ENCODE measurements around the gene MEG3. TPM values are rescaled to one million over a fixed set of nuclear protein-coding genes. Genes with fewer than 3 reads are reported as not detected.

Gene MEG3
- total and polyA plus RNA-seq, 2 experiments from 2014 or later: not detected

GRCh38 chr14:100779691-100780080 lies 46.2 kb upstream of the MEG3 start (continued):
- TF ChIP-seq CTCF (conservative IDR thresholded peaks at IDR 0.05; ENCODE audit: low read depth in 2 of 2) (no peak), ZNF331 (CRISPR knock-in tag; IDR thresholded peaks at IDR 0.05; ENCODE audit: low read depth) (no peak), STAT1 (IDR thresholded peaks at IDR 0.05; ENCODE audit: unreplicated experiment) (no peak), JUNB (IDR thresholded peaks at IDR 0.05; ENCODE audit: unreplicated experiment) (no peak), EZH2phosphoT487 (IDR thresholded peaks at IDR 0.05; ENCODE audit: unreplicated experiment) (no peak)
- TF ChIP-seq, protein P1, sequence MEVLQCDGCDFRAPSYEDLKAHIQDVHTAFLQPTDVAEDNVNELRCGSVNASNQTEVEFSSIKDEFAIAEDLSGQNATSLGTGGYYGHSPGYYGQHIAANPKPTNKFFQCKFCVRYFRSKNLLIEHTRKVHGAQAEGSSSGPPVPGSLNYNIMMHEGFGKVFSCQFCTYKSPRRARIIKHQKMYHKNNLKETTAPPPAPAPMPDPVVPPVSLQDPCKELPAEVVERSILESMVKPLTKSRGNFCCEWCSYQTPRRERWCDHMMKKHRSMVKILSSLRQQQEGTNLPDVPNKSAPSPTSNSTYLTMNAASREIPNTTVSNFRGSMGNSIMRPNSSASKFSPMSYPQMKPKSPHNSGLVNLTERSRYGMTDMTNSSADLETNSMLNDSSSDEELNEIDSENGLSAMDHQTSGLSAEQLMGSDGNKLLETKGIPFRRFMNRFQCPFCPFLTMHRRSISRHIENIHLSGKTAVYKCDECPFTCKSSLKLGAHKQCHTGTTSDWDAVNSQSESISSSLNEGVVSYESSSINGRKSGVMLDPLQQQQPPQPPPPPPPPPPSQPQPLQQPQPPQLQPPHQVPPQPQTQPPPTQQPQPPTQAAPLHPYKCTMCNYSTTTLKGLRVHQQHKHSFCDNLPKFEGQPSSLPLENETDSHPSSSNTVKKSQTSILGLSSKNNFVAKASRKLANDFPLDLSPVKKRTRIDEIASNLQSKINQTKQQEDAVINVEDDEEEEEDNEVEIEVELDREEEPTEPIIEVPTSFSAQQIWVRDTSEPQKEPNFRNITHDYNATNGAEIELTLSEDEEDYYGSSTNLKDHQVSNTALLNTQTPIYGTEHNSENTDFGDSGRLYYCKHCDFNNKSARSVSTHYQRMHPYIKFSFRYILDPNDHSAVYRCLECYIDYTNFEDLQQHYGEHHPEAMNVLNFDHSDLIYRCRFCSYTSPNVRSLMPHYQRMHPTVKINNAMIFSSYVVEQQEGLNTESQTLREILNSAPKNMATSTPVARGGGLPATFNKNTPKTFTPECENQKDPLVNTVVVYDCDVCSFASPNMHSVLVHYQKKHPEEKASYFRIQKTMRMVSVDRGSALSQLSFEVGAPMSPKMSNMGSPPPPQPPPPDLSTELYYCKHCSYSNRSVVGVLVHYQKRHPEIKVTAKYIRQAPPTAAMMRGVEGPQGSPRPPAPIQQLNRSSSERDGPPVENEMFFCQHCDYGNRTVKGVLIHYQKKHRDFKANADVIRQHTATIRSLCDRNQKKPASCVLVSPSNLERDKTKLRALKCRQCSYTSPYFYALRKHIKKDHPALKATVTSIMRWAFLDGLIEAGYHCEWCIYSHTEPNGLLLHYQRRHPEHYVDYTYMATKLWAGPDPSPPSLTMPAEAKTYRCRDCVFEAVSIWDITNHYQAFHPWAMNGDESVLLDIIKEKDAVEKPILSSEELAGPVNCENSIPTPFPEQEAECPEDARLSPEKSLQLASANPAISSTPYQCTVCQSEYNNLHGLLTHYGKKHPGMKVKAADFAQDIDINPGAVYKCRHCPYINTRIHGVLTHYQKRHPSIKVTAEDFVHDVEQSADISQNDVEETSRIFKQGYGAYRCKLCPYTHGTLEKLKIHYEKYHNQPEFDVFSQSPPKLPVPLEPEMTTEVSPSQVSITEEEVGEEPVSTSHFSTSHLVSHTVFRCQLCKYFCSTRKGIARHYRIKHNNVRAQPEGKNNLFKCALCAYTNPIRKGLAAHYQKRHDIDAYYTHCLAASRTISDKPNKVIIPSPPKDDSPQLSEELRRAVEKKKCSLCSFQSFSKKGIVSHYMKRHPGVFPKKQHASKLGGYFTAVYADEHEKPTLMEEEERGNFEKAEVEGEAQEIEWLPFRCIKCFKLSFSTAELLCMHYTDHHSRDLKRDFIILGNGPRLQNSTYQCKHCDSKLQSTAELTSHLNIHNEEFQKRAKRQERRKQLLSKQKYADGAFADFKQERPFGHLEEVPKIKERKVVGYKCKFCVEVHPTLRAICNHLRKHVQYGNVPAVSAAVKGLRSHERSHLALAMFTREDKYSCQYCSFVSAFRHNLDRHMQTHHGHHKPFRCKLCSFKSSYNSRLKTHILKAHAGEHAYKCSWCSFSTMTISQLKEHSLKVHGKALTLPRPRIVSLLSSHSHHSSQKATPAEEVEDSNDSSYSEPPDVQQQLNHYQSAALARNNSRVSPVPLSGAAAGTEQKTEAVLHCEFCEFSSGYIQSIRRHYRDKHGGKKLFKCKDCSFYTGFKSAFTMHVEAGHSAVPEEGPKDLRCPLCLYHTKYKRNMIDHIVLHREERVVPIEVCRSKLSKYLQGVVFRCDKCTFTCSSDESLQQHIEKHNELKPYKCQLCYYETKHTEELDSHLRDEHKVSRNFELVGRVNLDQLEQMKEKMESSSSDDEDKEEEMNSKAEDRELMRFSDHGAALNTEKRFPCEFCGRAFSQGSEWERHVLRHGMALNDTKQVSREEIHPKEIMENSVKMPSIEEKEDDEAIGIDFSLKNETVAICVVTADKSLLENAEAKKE (CRISPR knock-in tag; IDR thresholded peaks at IDR 0.05): no peak

DNA sequence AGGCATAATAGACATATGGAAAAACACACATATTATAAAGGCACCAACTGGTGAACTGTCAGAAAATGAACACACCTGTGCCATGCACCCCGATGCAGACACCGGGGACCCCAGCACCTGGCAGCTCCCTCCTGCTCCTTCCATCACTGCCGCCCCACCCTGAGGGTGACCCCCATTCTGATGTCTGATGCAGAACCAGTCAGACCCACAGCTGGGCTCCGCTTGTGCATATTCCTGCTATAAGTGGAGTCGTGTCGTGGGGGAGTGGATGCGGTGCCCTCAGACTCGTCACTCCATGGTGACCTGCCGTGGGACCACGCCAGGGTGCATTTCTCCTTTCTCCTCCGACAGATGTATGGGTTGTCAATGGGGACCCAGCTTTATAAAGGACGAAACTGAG lies 45.7 kb upstream of the MEG3 start:
- Mint-ChIP-seq H3K36me3 (ENCODE audit: low read depth) (no peaks in the 10 kb centered on the region), H3K27ac (no peak overlapping the region; the same call in 1 of the 2 replicates), H3K4me1 (no peaks in the 10 kb centered on the region), H3K9me3 (no peaks in the 10 kb centered on the region; the same call in 2 of the 3 replicates), H3K4me3 (no peak overlapping the region), H3K27me3 (ENCODE audit: insufficient read depth, low read depth, poor library complexity) (peaks cover 17% of the 10 kb centered on the region)
- H3K4me3 ChIP-seq: no peak overlapping the region
- no peak overlapping the region for H3K27ac ChIP-seq (ENCODE audit: low read depth)
- no peaks in the 10 kb centered on the region for H4K20me1 ChIP-seq (replicated peaks; ENCODE audit: insufficient read depth)
- no peaks in the 10 kb centered on the region for H3K36me3 ChIP-seq (ENCODE audit: insufficient read depth)
- no peak overlapping the region for H2AFZ ChIP-seq
- H3K9me2 ChIP-seq (ENCODE audit: insufficient read depth): no peaks in the 10 kb centered on the region
- no peak for DNase-seq (ENCODE audit: low spot score)
- H3K79me2 ChIP-seq (replicated peaks; ENCODE audit: insufficient read depth): no peaks in the 10 kb centered on the region
- H3K27me3 ChIP-seq (ENCODE audit: insufficient read depth): no peaks in the 10 kb centered on the region
- H3K4me1 ChIP-seq (ENCODE audit: insufficient read depth): no peaks in the 10 kb centered on the region
- no peak for ATAC-seq
- H3F3A ChIP-seq (replicated peaks; ENCODE audit: low read depth): no peaks in the 10 kb centered on the region
- H3K4me2 ChIP-seq: no peak overlapping the region
- TF ChIP-seq CREB1 (CRISPR knock-in tag; IDR thresholded peaks at IDR 0.05; ENCODE audit: low read depth) (no peak), CTCF (conservative IDR thresholded peaks at IDR 0.05; ENCODE audit: low read depth in 2 of 2) (no peak), ZNF114 (CRISPR knock-in tag; IDR thresholded peaks at IDR 0.05) (no peak), STAT1 (IDR thresholded peaks at IDR 0.05; ENCODE audit: unreplicated experiment) (no peak), EZH2 (IDR thresholded peaks at IDR 0.05; ENCODE audit: low read depth, unreplicated experiment) (no peak)

Data from GM23338 (cell line).